ENCODE data around the gene PARD3B.

PARD3B gene

GRCh38 chr2:205220559-205220958 is 675.3 kb downstream of the PARD3B start:
- TF ChIP-seq ZNF274 (IDR thresholded peaks at IDR 0.05; ENCODE audit: low read depth, low read length) = no peak
- H3K4me3 ChIP-seq (ENCODE audit: low read length) = no peak overlapping the region

GRCh38 chr2:205232086-205232485 is 686.8 kb downstream of the PARD3B start:
- TF ChIP-seq ZNF274 (IDR thresholded peaks at IDR 0.05; ENCODE audit: low read depth, low read length) = no peak
- H3K4me3 ChIP-seq (ENCODE audit: low read length) = no peak overlapping the region

- no peak overlapping the region for H3K4me3 ChIP-seq (ENCODE audit: low read length)
- TF ChIP-seq ZNF274 (IDR thresholded peaks at IDR 0.05; ENCODE audit: low read depth, low read length) = no peak
Measured at GRCh38 chr2:205235434-205235833, 690.2 kb downstream of the PARD3B start.

GRCh38 chr2:205237524-205237923 is 692.2 kb downstream of the PARD3B start:
- TF ChIP-seq ZNF274 (IDR thresholded peaks at IDR 0.05; ENCODE audit: low read depth, low read length) = no peak

GRCh38 chr2:205245001-205245400 is 699.7 kb downstream of the PARD3B start:
- TF ChIP-seq ZNF274 (IDR thresholded peaks at IDR 0.05; ENCODE audit: low read depth, low read length) = no peak

More at GRCh38 chr2:205237524-205237923, 692.2 kb downstream of the PARD3B start:
- no peak overlapping the region for H3K4me3 ChIP-seq (ENCODE audit: low read length)

GRCh38 chr2:205245652-205246051 is 700.4 kb downstream of the PARD3B start:
- TF ChIP-seq ZNF274 (IDR thresholded peaks at IDR 0.05; ENCODE audit: low read depth, low read length) = no peak

More at GRCh38 chr2:205245001-205245400, 699.7 kb downstream of the PARD3B start:
- no peak overlapping the region for H3K4me3 ChIP-seq (ENCODE audit: low read length)

GRCh38 chr2:205259121-205259520 is 713.8 kb downstream of the PARD3B start:
- H3K4me3 ChIP-seq (ENCODE audit: low read length) = no peak overlapping the region
- TF ChIP-seq ZNF274 (IDR thresholded peaks at IDR 0.05; ENCODE audit: low read depth, low read length) = no peak

More at GRCh38 chr2:205245652-205246051, 700.4 kb downstream of the PARD3B start:
- H3K4me3 ChIP-seq (ENCODE audit: low read length) = no peak overlapping the region

GRCh38 chr2:205261516-205262020 is 716.3 kb downstream of the PARD3B start:
- no peak overlapping the region for H3K4me3 ChIP-seq (ENCODE audit: low read length)
- TF ChIP-seq ZNF274 (IDR thresholded peaks at IDR 0.05; ENCODE audit: low read depth, low read length) = no peak

GRCh38 chr2:205267323-205267722 is 722.0 kb downstream of the PARD3B start:
- no peak for TF ChIP-seq ZNF274 (IDR thresholded peaks at IDR 0.05; ENCODE audit: low read depth, low read length)
- no peak overlapping the region for H3K4me3 ChIP-seq (ENCODE audit: low read length)

GRCh38 chr2:205270689-205271088 is 725.4 kb downstream of the PARD3B start:
- H3K4me3 ChIP-seq (ENCODE audit: low read length) = no peak overlapping the region
- no peak for TF ChIP-seq ZNF274 (IDR thresholded peaks at IDR 0.05; ENCODE audit: low read depth, low read length)

GRCh38 chr2:205273148-205273547 is 727.9 kb downstream of the PARD3B start:
- H3K4me3 ChIP-seq (ENCODE audit: low read length) = no peak overlapping the region
- TF ChIP-seq ZNF274 (IDR thresholded peaks at IDR 0.05; ENCODE audit: low read depth, low read length) = no peak

- no peak for TF ChIP-seq ZNF274 (IDR thresholded peaks at IDR 0.05; ENCODE audit: low read depth, low read length)
- H3K4me3 ChIP-seq (ENCODE audit: low read length) = no peak overlapping the region
Measured at GRCh38 chr2:205273627-205274026, 728.4 kb downstream of the PARD3B start.

GRCh38 chr2:205274801-205275200 is 729.5 kb downstream of the PARD3B start:
- TF ChIP-seq ZNF274 (IDR thresholded peaks at IDR 0.05; ENCODE audit: low read depth, low read length) = no peak

GRCh38 chr2:205276116-205276777 is 731.0 kb downstream of the PARD3B start:
- no peak for TF ChIP-seq ZNF274 (IDR thresholded peaks at IDR 0.05; ENCODE audit: low read depth, low read length)
- H3K4me3 ChIP-seq (ENCODE audit: low read length) = no peak overlapping the region

More at GRCh38 chr2:205274801-205275200, 729.5 kb downstream of the PARD3B start:
- no peak overlapping the region for H3K4me3 ChIP-seq (ENCODE audit: low read length)

- no peak overlapping the region for H3K4me3 ChIP-seq (ENCODE audit: low read length)
Measured at GRCh38 chr2:205280596-205281236, 735.4 kb downstream of the PARD3B start.

More at GRCh38 chr2:205280596-205281236, 735.4 kb downstream of the PARD3B start:
- no peak for TF ChIP-seq ZNF274 (IDR thresholded peaks at IDR 0.05; ENCODE audit: low read depth, low read length)
